C4-2B (cell line): ENCODE data around the gene ZNF616.

Experiments
- CTCF ChIP-seq: fragments of 450-650 bp; conservative IDR thresholded peaks from 2 replicates; pipeline ENCODE4 v1.5.1; 2017; ENCODE audit warnings: mild to moderate bottlenecking
- ZFX ChIP-seq: fragments of 450-650 bp; IDR thresholded peaks from 2 replicates; pipeline ENCODE4 v1.6.1; 2017

- TF ChIP-seq CTCF (no peak), ZFX (no peak)
Observed at GRCh38 chr19:52110780-52111179, 29.0 kb downstream of the ZNF616 start.
